A549 (cell line): ENCODE data around the gene XRCC4. TPM values are rescaled to one million over a fixed set of nuclear protein-coding genes. Genes with fewer than 3 reads are reported as not detected.

Experiments used
- ATAC-seq, 2 experiments: fragments of 200-7000 bp in 1 of 2; fragments of >200 bp in 1 of 2; cut with Nextera tagmentation in 1 of 2; cut with Tn5 transposase in 1 of 2; 3 replicates each; pipeline versions ENCODE4 v1.8.0 to v1.9.1; 2018 to 2020; ENCODE audit warnings: mild to moderate bottlenecking in 1 of 2, moderate library complexity in 1 of 2
- CTCF ChIA-PET: fragments of 300-600 bp; sonication (Branson Sonifier 250); formaldehyde crosslinking; extraction: SDS; loops from one replicate; lab custom pipeline; 2021; ENCODE audit warnings: antibody characterized with exemption, inconsistent platforms; lab: Yijun Ruan, JAX
- POLR2A ChIA-PET: fragments of 350-600 bp; formaldehyde crosslinking; extraction: SDS; loops from one replicate; lab custom pipeline; 2021; ENCODE audit warnings: antibody characterized with exemption, inconsistent platforms; lab: Yijun Ruan, JAX
- DNase-seq, 2 experiments: peaks; one replicate each; pipeline versions ENCODE4 v3.0.0 to v3.0.0-alpha.2; 2011 to 2016; ENCODE audit warnings: low read depth in 1 of 2, low spot score in 1 of 2
- FAIRE-seq: peaks from 2 replicates; lab custom pipeline; 2011; peaks lifted over from hg19 to GRCh38; lab: Jason Lieb, UNC
- H3K27ac ChIP-seq, 2 experiments: fragments of >200 bp; sonication (Bioruptor Twin); formaldehyde crosslinking; 3 replicates each; pipeline ENCODE4 v1.5.1; 2016 to 2017
- H3K4me1 ChIP-seq: fragments of >200 bp; sonication (Bioruptor Twin); formaldehyde crosslinking; 3 replicates; pipeline ENCODE4 v1.6.1; 2016
- H3K4me2 ChIP-seq: fragments of >200 bp; sonication (Bioruptor Twin); formaldehyde crosslinking; 3 replicates; pipeline ENCODE4 v1.6.1; 2016
- H3K4me3 ChIP-seq: fragments of >200 bp; sonication (Bioruptor Twin); formaldehyde crosslinking; 3 replicates; pipeline ENCODE4 v1.5.1; 2016
- H3K9me3 ChIP-seq: fragments of >200 bp; sonication (Bioruptor Twin); formaldehyde crosslinking; 3 replicates; pipeline ENCODE4 v1.6.1; 2016
- ATOH8 ChIP-seq: fragments of 250-450 bp; sonication (Bioruptor Pico); IDR thresholded peaks from 2 replicates; pipeline ENCODE4 v1.5.0; 2020; ENCODE audit warnings: low read depth, mild to moderate bottlenecking, moderate library complexity
- CBX2 ChIP-seq: fragments of 200-600 bp; sonication (generic); IDR thresholded peaks from 2 replicates; pipeline ENCODE4 v1.6.1; 2016; ENCODE audit warnings: low read depth, mild to moderate bottlenecking, borderline replicate concordance
- CEBPB ChIP-seq, 2 experiments: fragments of >200 bp in 1 of 2; sonication (Bioruptor Twin) in 1 of 2; formaldehyde crosslinking in 1 of 2; IDR thresholded peaks; 2 replicates each; pipeline ENCODE4 v1.6.1; 2012 to 2016
- EHMT2 ChIP-seq: fragments of 200-600 bp; sonication (generic); IDR thresholded peaks from 2 replicates; pipeline ENCODE4 v1.6.1; 2016; ENCODE audit warnings: antibody characterized with exemption, low read depth, mild to moderate bottlenecking, moderate library complexity
- FOSL2 ChIP-seq, 2 experiments: fragments of 450-650 bp in 1 of 2; fragments of >200 bp in 1 of 2; sonication (Bioruptor Twin) in 1 of 2; formaldehyde crosslinking; IDR thresholded peaks; 2 replicates each; pipeline versions ENCODE4 v1.5.0 to v1.6.1; 2016 to 2020; ENCODE audit warnings: mild to moderate bottlenecking in 1 of 2, moderate library complexity in 1 of 2
- HES2 ChIP-seq: fragments of >200 bp; sonication (Bioruptor Twin); formaldehyde crosslinking; IDR thresholded peaks from 2 replicates; pipeline ENCODE4 v1.6.1; 2016
- HOXB5 ChIP-seq: fragments of 250-450 bp; sonication (Bioruptor Pico); IDR thresholded peaks from 2 replicates; pipeline ENCODE4 v1.5.0; 2020; ENCODE audit warnings: mild to moderate bottlenecking, moderate library complexity
- JUNB ChIP-seq: fragments of >200 bp; sonication (Bioruptor Twin); formaldehyde crosslinking; IDR thresholded peaks from 2 replicates; pipeline ENCODE4 v1.6.1; 2016
- MAFK ChIP-seq: fragments of 450-650 bp; IDR thresholded peaks from 2 replicates; pipeline ENCODE4 v1.6.1; 2014; ENCODE audit not compliant: partially characterized antibody
- MAX ChIP-seq: IDR thresholded peaks from 2 replicates; pipeline ENCODE4 v1.6.1; 2012
- MAZ ChIP-seq: fragments of 150-350 bp; IDR thresholded peaks from 2 replicates; pipeline ENCODE4 v1.6.1; 2014; ENCODE audit warnings: antibody characterized with exemption, low read depth, low read length, borderline replicate concordance
- NPAS2 ChIP-seq: fragments of 250-450 bp; sonication (Bioruptor Pico); IDR thresholded peaks from 2 replicates; pipeline ENCODE4 v1.8.0; 2022; ENCODE audit warnings: mild to moderate bottlenecking, moderate library complexity, borderline replicate concordance
- PHF8 ChIP-seq: fragments of 200-600 bp; sonication (generic); IDR thresholded peaks from 2 replicates; pipeline ENCODE4 v1.6.1; 2016; ENCODE audit warnings: low read depth, mild to moderate bottlenecking, antibody characterized with exemption, moderate library complexity, borderline replicate concordance
- RCOR1 ChIP-seq: fragments of 150-350 bp; IDR thresholded peaks from 2 replicates; pipeline ENCODE4 v1.6.1; 2014; ENCODE audit warnings: antibody characterized with exemption, low read length, low read depth
- REST ChIP-seq: fragments of 200-600 bp; sonication (generic); IDR thresholded peaks from 2 replicates; pipeline ENCODE4 v1.6.1; 2016; ENCODE audit warnings: antibody characterized with exemption, mild to moderate bottlenecking, moderate library complexity
- SREBF2 ChIP-seq: fragments of 450-650 bp; IDR thresholded peaks from 2 replicates; pipeline ENCODE4 v1.6.1; 2014; ENCODE audit warnings: mild to moderate bottlenecking, moderate library complexity
- TFCP2L1 ChIP-seq: fragments of 250-450 bp; sonication (Bioruptor Pico); IDR thresholded peaks from 2 replicates; pipeline ENCODE4 v1.5.0; 2021; ENCODE audit warnings: mild to moderate bottlenecking
- USF2 ChIP-seq: fragments of 450-650 bp; IDR thresholded peaks from 2 replicates; pipeline ENCODE4 v1.6.1; 2014; ENCODE audit warnings: antibody characterized with exemption
- ZNF302 ChIP-seq: fragments of 250-450 bp; sonication (Bioruptor Pico); IDR thresholded peaks from 2 replicates; pipeline ENCODE4 v1.9.0; 2021; ENCODE audit warnings: inconsistent platforms, mild to moderate bottlenecking, moderate library complexity
- ZSCAN20 ChIP-seq: fragments of 250-450 bp; sonication (Bioruptor Pico); IDR thresholded peaks from 2 replicates; pipeline ENCODE4 v1.8.0; 2022; ENCODE audit warnings: mild to moderate bottlenecking, moderate library complexity
- WGBS: methylation state at CpG from one replicate; pipeline ENCODE4 v1.1.6; 2017; ENCODE audit errors: missing lambda C conversion rate; 5-methylcytosine and 5-hydroxymethylcytosine counted together
- polyA plus RNA-seq, 4 experiments: library from polyadenylated mRNA; depleted of rRNA in 3 of 4; stranded (reverse); fragments of >200 nt; fragmentation: RNase III in 1 of 4; extraction: RNeasy Plus Mini Kit Qiagen cat#74134 plus additional on column Dnase treatment in 1 of 4; gene quantifications; 2 replicates in 3 of 4; 3 replicates in 1 of 4; pipeline ENCODE4 v1.2.3, GENCODE V29; 2011 to 2017

XRCC4 gene
- polyA plus RNA-seq, 2 of the 4 experiments (the other 2 are of a cell fraction), result 14.3 to 14.8 TPM

GRCh38 chr5:83126501-83126900, 49.2 kb downstream of the XRCC4 start:
- DNase-seq, result no peak
- FAIRE-seq, result no peak
- Histone ChIP-seq H3K9me3 (no peaks in the 10 kb centered on the region), H3K4me2 (no peak overlapping the region), H3K27ac (no peak overlapping the region), H3K4me3 (no peak overlapping the region), H3K4me1 (peaks cover 5% of the 10 kb centered on the region; the same call in 1 of the 3 replicates)
- POLR2A ChIA-PET, result no interaction called here
- TF ChIP-seq PHF8 (no peak), MAZ (no peak), SREBF2 (no peak), REST (no peak), ZNF302 (CRISPR knock-in tag) (no peak), EHMT2 (no peak), USF2 (no peak), RCOR1 (no peak), ATOH8 (CRISPR knock-in tag) (no peak), JUNB (no peak), MAFK (no peak), CBX2 (no peak), HOXB5 (CRISPR knock-in tag) (no peak), NPAS2 (CRISPR knock-in tag) (no peak), FOSL2 (IDR thresholded peaks at IDR 0.05) (no peak), FOSL2 (CRISPR knock-in tag; IDR thresholded peaks at IDR 0.05) (no peak), CEBPB (IDR thresholded peaks at IDR 0.05) (no peak), HES2 (no peak), TFCP2L1 (CRISPR knock-in tag) (no peak), MAX (no peak), ZSCAN20 (no peak)
- 79% methylated on average over 2 of the region's 2 CpGs for WGBS
- CTCF ChIA-PET, result no interaction called here
- ATAC-seq, result no peak

GRCh38 chr5:83133797-83134196, 56.5 kb downstream of the XRCC4 start:
- 94% methylated on average over 17 of the region's 18 CpGs for WGBS
- H3K4me3 ChIP-seq, result no peak overlapping the region
- no peak for TF ChIP-seq REST
- TF ChIP-seq, all 56 proteins: peak for 0
- Histone ChIP-seq H3K9me3 (no peaks in the 10 kb centered on the region; the same call in 2 of the 3 replicates), H3K4me2 (no peak overlapping the region), H3K4me1 (no peaks in the 10 kb centered on the region), H3K27ac (no peak overlapping the region)
- DNase-seq (no peak), FAIRE-seq (no peak), ATAC-seq (no peak)
- ChIA-PET POLR2A (no interaction called here), CTCF (interaction anchor here (0.6 kb wide), 1 partner anchor 1865 kb away, joined by 3 read pairs; no protein-coding TSS in a partner anchor)
